GF-D8 (cell line): Measurements from ENCODE around the gene SELENOM.
"Not testable (repeated sequence)": the region's sequence is repeated elsewhere in the genome, so short reads cannot be mapped to it uniquely, and the experiment has no call there.

Experiments used
- DNase-seq: peaks from one replicate; lab custom pipeline; 2025; lab: John Stamatoyannopoulos, UW

The SELENOM gene

GRCh38 chr22:31133911-31134310 lies 26.5 kb upstream of the SELENOM start:
- no peak for DNase-seq

DNA sequence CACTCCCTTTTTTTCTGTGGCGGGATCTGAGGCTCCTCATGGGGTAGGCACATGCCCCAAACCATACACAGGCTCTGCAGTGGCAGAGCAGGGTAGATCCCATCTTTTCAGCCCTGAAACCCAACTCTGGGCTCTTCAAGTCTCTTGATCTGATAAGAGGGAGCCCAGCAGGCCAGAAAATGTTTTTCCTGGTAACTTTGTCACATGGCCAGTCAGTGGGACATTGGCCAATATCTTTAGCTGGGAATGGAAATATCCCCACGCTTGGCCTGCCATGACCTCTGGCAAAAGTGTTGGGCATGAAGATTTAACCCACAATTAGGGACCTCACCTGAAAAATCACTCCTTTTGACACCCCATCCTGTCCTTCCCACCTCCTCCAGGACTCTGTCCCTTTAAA lies 23.5 kb upstream of the SELENOM start:
- DNase-seq, result no peak

DNA sequence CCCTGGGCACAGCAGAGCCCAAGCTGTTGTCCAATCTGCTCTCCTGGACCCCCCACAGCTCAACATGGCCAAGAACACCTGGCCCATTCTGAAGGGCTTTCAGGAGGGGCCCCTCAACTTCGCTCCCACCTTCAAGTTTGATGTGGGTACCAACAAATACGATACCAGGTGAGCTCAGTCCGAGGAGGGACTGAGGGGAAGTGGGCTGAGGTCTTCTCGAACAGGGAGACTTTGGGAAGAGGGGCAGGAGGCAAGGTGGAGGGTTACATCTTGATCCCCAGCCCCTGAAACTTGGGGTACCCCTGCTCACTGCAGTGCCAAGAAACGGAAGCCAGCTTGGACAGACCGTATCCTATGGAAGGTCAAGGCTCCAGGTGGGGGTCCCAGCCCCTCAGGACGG lies 20.8 kb upstream of the SELENOM start:
- no peak for DNase-seq

- DNase-seq, result no peak
These were observed 19.9 kb upstream of the SELENOM start for GRCh38 chr22:31127181-31127772.

- no peak for DNase-seq
These were observed 19.5 kb upstream of the SELENOM start for GRCh38 chr22:31126869-31127175.

GRCh38 chr22:31126128-31126868 lies 18.9 kb upstream of the SELENOM start:
- no peak for DNase-seq

DNA sequence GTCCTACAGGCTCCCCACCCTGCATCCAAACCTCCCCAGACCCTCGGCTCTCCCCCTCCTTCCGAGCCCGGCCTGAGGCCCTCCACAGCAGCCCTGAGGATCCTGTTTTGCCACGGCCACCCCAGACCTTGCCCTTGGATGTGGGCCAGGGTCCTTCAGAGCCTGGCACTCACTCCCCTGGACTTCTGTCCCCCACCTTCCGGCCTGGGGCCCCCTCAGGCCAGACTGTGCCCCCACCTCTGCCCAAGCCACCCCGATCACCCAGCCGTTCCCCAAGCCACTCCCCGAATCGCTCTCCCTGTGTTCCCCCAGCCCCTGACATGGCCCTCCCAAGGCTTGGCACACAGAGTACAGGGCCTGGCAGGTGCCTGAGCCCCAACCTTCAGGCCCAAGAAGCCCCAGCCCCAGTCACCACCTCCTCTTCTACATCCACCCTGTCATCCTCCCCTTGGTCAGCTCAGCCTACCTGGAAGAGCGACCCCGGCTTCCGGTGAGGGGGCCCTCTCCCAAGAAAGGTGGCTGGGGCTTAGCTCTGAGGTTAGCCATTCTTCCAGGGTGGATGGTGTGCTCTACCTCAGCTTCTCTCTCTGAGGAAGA lies 18.3 kb upstream of the SELENOM start:
- no peak for DNase-seq

GRCh38 chr22:31124811-31125465 lies 17.6 kb upstream of the SELENOM start:
- no peak for DNase-seq

GRCh38 chr22:31124290-31124689 lies 16.9 kb upstream of the SELENOM start:
- DNase-seq, result no peak

DNA sequence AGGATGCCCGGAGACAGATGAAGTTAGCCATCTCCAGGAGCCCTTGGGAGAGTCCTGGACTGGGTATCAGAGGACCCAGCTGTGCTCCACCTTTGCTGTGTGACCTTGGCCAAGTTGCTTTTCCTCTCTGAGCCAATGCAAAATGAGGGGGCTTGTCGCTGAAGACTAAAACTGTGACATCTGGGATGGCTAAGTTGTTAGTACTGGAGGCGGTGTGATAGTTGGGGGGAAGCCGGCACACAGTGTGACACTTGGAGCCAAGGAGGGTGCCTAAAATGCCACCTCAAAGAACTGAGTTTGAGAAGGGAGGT lies 15.9 kb upstream of the SELENOM start:
- no peak for DNase-seq

GRCh38 chr22:31122532-31123291 lies 15.3 kb upstream of the SELENOM start, which contains the start of gene INPP5J:
TSS of gene INPP5J (plus strand) at chr22:31122966. CDS start at chr22:31123015, 49 bp downstream.
- DNase-seq, result no peak

GRCh38 chr22:31122196-31122531 lies 14.8 kb upstream of the SELENOM start:
- no peak for DNase-seq

- no peak for DNase-seq
These were observed 14.0 kb upstream of the SELENOM start for GRCh38 chr22:31121403-31121802.

GRCh38 chr22:31120642-31121041 lies 13.3 kb upstream of the SELENOM start:
- DNase-seq, result no peak

GRCh38 chr22:31120230-31120629 lies 12.9 kb upstream of the SELENOM start:
- DNase-seq, result no peak

DNA sequence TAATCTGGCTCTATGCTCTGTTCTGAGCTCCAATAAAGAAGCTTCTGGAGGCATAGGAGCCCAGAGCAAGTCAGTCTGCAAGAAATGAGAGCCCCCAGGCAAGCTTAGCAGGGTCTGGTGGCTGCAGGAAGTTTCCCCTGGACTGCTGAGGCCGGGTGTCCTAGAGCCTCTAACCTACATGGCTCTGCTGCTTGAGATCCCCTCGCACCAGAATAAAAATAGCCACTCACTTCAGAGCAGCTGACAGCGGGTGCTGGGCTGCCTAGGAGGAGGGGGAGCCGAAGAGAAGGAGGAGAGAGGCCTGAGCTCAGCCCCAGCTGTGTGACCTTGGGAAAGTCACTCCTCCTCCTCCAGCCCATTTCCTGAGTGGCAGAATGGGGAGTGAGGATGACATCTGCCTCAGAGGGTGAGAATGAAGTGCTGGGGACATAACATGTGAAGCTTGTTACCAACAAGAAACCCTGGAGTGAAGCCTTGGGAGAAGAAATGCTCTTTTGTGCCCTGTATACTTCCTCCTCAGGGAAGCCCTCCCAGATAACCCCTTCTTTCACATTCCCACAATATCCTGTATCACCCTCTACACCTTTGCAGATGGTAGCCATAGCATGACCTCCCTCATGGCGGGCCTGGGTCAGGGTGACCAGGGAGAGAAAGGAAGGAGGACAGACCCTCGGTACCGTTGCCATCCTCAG lies 11.8 kb upstream of the SELENOM start:
- no peak for DNase-seq

GRCh38 chr22:31118046-31118820 lies 10.9 kb upstream of the SELENOM start:
- DNase-seq, result no peak

DNA sequence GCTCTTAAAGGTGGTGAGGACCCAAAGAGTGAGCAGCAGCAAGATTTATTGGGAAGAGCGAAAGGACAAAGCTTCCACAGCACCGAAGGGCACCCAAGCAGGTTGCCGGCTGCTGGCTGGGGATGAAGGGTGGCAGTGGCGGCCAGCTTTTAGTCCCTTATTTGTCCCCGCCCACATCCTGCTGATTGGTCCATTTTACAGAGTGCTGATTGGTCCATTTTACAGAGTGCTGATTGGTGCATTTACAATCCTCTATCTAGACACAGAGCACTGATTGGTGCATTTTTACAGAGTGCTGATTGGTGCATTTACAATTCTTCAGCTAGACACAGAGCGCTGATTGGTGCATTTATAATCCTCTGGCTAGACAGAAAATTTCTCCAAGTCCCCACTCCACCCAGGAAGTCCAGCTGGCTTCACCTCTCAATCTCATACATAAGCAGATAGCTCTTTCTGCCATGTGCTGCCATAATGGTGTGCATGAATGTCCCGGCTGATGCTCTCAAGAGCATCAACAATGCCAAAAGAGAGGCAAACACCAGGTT lies 5.3 kb upstream of the SELENOM start:
- DNase-seq, result not testable (repeated sequence)

DNA sequence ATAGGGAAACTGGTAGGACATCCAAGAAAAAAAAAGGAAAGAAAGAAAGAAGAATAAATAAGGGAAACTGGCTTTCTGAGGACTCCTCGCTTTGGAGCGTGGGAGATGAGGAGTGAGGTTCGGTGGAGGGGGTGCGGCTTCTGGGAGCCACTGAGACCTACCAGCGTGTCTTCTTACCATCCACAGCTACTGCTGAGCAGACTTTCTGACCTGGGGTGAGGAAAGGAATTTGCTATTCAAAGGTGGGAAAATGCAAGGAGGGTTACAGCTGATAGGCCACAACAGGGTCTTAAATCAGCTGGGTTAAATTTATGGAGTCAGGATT lies 488 bp upstream of the SELENOM start:
- DNase-seq, result no peak

- DNase-seq, result no peak
These were observed 614 bp downstream of the SELENOM start for GRCh38 chr22:31106731-31107177.

GRCh38 chr22:31106001-31106571 lies 1.3 kb downstream of the SELENOM start:
- no peak for DNase-seq
